Pericardium fibroblast (primary cell): ENCODE results near the gene KRTAP19-1. TPM values are rescaled to one million over a fixed set of nuclear protein-coding genes. Genes with fewer than 3 reads are reported as not detected.

Source experiments
- total RNA-seq: library from RNA; depleted of rRNA; stranded (reverse); fragments of >200 nt; gene quantifications from 2 replicates; pipeline ENCODE4 v1.2.3, GENCODE V29; 2015

The KRTAP19-1 gene
- total RNA-seq = not detected in 2 replicates

DNA sequence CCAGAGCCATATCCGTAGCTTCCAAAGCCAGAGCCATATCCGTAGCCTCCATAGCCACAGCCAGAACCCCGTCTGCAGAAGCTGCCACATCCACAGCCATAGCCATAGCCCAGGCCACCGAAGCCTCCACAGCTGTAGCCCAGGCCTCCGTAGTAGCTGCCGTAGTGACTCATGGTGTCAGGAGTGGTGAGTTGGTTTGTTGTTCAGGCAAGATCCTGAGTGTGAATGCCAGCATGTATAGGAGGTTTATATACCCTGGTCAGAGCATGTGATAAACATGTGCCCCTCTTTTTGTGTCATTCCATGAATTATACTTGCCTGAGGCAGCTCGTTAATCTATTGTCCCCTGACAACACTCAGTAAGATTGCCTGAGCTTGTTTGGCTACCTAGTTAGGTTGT, at the start of gene KRTAP19-1:
KRTAP19-1 (minus strand) TSS at position 223 of the 400 bp plus-strand sequence; CDS start at position 173, 50 bp downstream.

GRCh38 chr21:30502041-30502440, 21.9 kb upstream of the KRTAP19-1 start, which contains the start of gene KRTAP19-5:
Gene KRTAP19-5, minus strand, starts transcription at chr21:30502141. Its CDS starts 51 bp downstream, at chr21:30502090.

DNA sequence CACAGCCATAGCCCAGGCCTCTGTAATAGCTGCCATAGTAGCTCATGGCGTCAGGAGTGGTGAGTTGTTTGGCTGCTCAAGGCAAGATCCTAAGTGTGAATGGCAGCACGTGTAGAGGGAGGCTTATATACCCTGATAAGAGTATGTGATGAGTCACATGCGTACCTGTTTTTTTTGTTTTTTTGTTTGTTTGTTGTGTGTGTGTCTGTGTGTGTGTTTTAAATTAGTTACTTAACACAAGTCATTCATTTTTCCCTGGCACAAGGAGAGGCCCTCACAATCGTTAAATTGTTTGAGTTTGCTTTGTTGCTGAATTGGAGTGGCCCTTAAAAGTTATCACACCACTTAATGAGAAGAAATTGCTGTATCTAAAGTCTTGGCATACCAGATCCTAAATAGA, 16.9 kb upstream of the KRTAP19-1 start, which contains the start of gene KRTAP19-4:
KRTAP19-4 (minus strand) TSS at position 101 of the 400 bp plus-strand sequence; CDS start at position 46, 55 bp downstream.

DNA sequence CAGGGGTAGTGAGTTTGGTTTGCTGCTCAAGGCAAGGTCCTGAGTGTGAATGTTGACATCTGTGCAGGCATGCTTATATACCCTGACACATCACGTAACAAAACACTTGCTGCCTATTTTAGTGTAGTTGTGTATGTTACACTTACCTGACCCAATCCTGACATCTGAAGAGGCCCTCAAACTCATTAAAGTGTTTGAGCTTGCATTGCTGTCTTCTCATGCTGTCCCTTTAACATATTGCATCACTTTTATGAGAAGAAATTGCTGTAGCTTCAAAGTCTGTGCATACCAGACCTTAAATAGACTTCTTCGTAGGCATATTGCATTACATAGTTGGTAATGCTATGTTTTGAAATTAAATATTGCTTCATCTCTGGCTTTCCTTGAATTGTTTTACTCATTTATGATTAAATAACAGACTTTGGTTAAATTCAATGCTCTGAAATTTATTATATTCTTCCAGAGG, 11.8 kb upstream of the KRTAP19-1 start, which contains the start of gene KRTAP19-3:
KRTAP19-3 (minus strand) TSS at position 51 of the 466 bp plus-strand sequence. CDS start 56 bp downstream, outside the sequence.

GRCh38 chr21:30487336-30487735, 7.2 kb upstream of the KRTAP19-1 start, which contains the start of gene KRTAP19-2:
Gene KRTAP19-2, minus strand, starts transcription at chr21:30487436. Its CDS starts 88 bp downstream, at chr21:30487348.

DNA sequence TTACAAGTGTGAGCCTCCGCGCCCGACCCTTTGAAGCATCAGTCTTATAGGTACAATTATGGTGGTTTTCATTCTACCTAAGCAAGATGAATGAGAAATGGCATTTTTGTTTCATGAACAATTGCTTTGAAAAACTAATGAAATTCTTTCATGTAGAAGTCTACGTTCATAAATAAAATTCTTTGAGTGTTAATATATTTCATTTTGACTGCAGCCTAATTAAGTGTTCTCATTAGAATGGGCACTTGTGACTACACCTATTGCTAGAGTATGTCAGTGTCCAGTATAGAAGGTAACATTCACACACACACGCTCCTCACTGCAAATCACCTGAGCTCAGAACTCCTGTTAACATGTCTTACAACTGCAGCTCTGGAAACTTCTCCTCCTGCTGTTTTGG, 40.2 kb downstream of the KRTAP19-1 start, which contains the start of gene KRTAP15-1:
KRTAP15-1 (plus strand) TSS at position 301 of the 400 bp plus-strand sequence; CDS start at position 354, 53 bp downstream.

GRCh38 chr21:30430170-30430655, 50.0 kb downstream of the KRTAP19-1 start, which contains the start of gene KRTAP13-4:
Gene KRTAP13-4, plus strand, starts transcription at chr21:30430220. Its CDS starts 56 bp downstream, at chr21:30430276.

Other genes with a start within 250 kb of the KRTAP19-1 start
- not detected in 2 replicates for gene KRTAP24-1, start 197.4 kb downstream of the KRTAP19-1 start, total RNA-seq
- not detected in 2 replicates for gene KRTAP25-1, start 190.9 kb downstream of the KRTAP19-1 start, total RNA-seq
- not detected in 2 replicates for gene KRTAP26-1, start 160.1 kb downstream of the KRTAP19-1 start, total RNA-seq
- not detected in 2 replicates for gene KRTAP27-1, start 142.7 kb downstream of the KRTAP19-1 start, total RNA-seq
- gene KRTAP23-1, start 131.8 kb downstream of the KRTAP19-1 start, total RNA-seq = not detected in 2 replicates
- gene KRTAP13-2, start 108.1 kb downstream of the KRTAP19-1 start, total RNA-seq = not detected in 2 replicates
- not detected in 2 replicates for gene KRTAP13-1, start 84.3 kb downstream of the KRTAP19-1 start, total RNA-seq
- not detected in 2 replicates for gene KRTAP13-3, start 54.4 kb downstream of the KRTAP19-1 start, total RNA-seq
- gene KRTAP13-4, start 50.1 kb downstream of the KRTAP19-1 start, total RNA-seq = not detected in 2 replicates
- not detected in 2 replicates for gene KRTAP15-1, start 40.1 kb downstream of the KRTAP19-1 start, total RNA-seq
- gene KRTAP19-2, start 7.1 kb upstream of the KRTAP19-1 start, total RNA-seq = not detected in 2 replicates
- gene KRTAP19-3, start 11.6 kb upstream of the KRTAP19-1 start, total RNA-seq = not detected in 2 replicates
- gene KRTAP19-4, start 16.8 kb upstream of the KRTAP19-1 start, total RNA-seq = not detected in 2 replicates
- gene KRTAP19-5, start 21.8 kb upstream of the KRTAP19-1 start, total RNA-seq = not detected in 2 replicates
- gene KRTAP19-6, start 61.5 kb upstream of the KRTAP19-1 start, total RNA-seq = not detected in 2 replicates
- gene KRTAP19-7, start 80.9 kb upstream of the KRTAP19-1 start, total RNA-seq = not detected in 2 replicates
- not detected in 2 replicates for gene KRTAP22-2, start 110.0 kb upstream of the KRTAP19-1 start, total RNA-seq
- gene KRTAP6-3, start 112.1 kb upstream of the KRTAP19-1 start, total RNA-seq = not detected in 2 replicates
- gene KRTAP6-2, start 118.5 kb upstream of the KRTAP19-1 start, total RNA-seq = not detected in 2 replicates
- not detected in 2 replicates for gene KRTAP22-1, start 120.7 kb upstream of the KRTAP19-1 start, total RNA-seq
- not detected in 2 replicates for gene KRTAP6-1, start 133.6 kb upstream of the KRTAP19-1 start, total RNA-seq
- not detected in 2 replicates for gene KRTAP20-1, start 136.1 kb upstream of the KRTAP19-1 start, total RNA-seq
- not detected in 2 replicates for gene KRTAP20-4, start 140.3 kb upstream of the KRTAP19-1 start, total RNA-seq
- not detected in 2 replicates for gene KRTAP20-2, start 154.8 kb upstream of the KRTAP19-1 start, total RNA-seq
- not detected in 2 replicates for gene KRTAP20-3, start 162.5 kb upstream of the KRTAP19-1 start, total RNA-seq
- not detected in 2 replicates for gene KRTAP21-3, start 238.4 kb upstream of the KRTAP19-1 start, total RNA-seq